ENCODE measurements around the gene LIME1. TPM values are rescaled to one million over a fixed set of nuclear protein-coding genes. Genes with fewer than 3 reads are reported as not detected.

Gene LIME1
- total and polyA plus RNA-seq, 12 donors: 0.79 to 15.7 (median 3.0) TPM

GRCh38 chr20:63703471-63703975 is 32.9 kb upstream of the LIME1 start:
- Histone ChIP-seq H3K4me3 (no peak overlapping the region), H3K9me3 (no peaks in the 10 kb centered on the region), H3K36me3 (peaks cover 0 to 70% (median 20%) of the 10 kb centered on the region in 9 donors), H3K4me1 (peaks cover 16 to 43% (median 31%) of the 10 kb centered on the region in 9 donors), H3K27me3 (no peaks in the 10 kb centered on the region), H3K27ac (no peak overlapping the region)
- TF ChIP-seq CTCF (IDR thresholded peaks at IDR 0.05): no peak
- intact Hi-C loops (cut with DNase I): no loop called here
- ATAC-seq: no peak
- 90 to 94% methylated on average over 15 of the region's 15 CpGs for WGBS, 2 donors
- no peak for DNase-seq

GRCh38 chr20:63703976-63704748 is 32.3 kb upstream of the LIME1 start:
- Histone ChIP-seq H3K4me1 (peaks cover 11 to 43% (median 31%) of the 10 kb centered on the region in 9 donors), H3K9me3 (no peaks in the 10 kb centered on the region), H3K4me3 (no peak overlapping the region), H3K27ac (no peak overlapping the region), H3K36me3 (peaks cover 0 to 75% (median 20%) of the 10 kb centered on the region in 9 donors), H3K27me3 (no peaks in the 10 kb centered on the region)
- intact Hi-C loops (cut with DNase I): no loop called here
- no peak for TF ChIP-seq CTCF (IDR thresholded peaks at IDR 0.05)
- no peak for ATAC-seq
- 85 to 90% methylated on average over 11 of the region's 11 CpGs for WGBS, 2 donors
- DNase-seq: no peak

GRCh38 chr20:63704749-63705117 is 31.7 kb upstream of the LIME1 start:
- Histone ChIP-seq H3K27ac (no peak overlapping the region), H3K27me3 (no peaks in the 10 kb centered on the region), H3K36me3 (peaks cover 0 to 75% (median 20%) of the 10 kb centered on the region in 9 donors), H3K9me3 (no peaks in the 10 kb centered on the region), H3K4me3 (no peak overlapping the region), H3K4me1 (peaks cover 6 to 43% (median 29%) of the 10 kb centered on the region in 9 donors)
- no peak for ATAC-seq
- WGBS, 2 donors: 80 to 83% methylated on average over 6 of the region's 6 CpGs
- no peak for DNase-seq
- no peak for TF ChIP-seq CTCF (IDR thresholded peaks at IDR 0.05)
- intact Hi-C loops (cut with DNase I): loop anchor here in 2 of 10 donors (5.0 kb wide), 2 partner anchors 47 to 158 kb away; partner anchors contain the start of genes ABHD16B (in 1 of the 2) and RTEL1 (in 1 of the 2)

GRCh38 chr20:63705232-63706026 is 31.0 kb upstream of the LIME1 start:
- no peak for TF ChIP-seq CTCF (IDR thresholded peaks at IDR 0.05)
- Histone ChIP-seq H3K27me3 (no peaks in the 10 kb centered on the region), H3K4me1 (peaks cover 6 to 44% (median 29%) of the 10 kb centered on the region in 9 donors), H3K36me3 (peaks cover 0 to 75% (median 25%) of the 10 kb centered on the region in 9 donors), H3K4me3 (no peak overlapping the region), H3K27ac (peak overlapping the region in 2 of 10 donors; percentile 15 to 94), H3K9me3 (no peaks in the 10 kb centered on the region)
- ATAC-seq: no peak
- intact Hi-C loops (cut with DNase I): loop anchor here in 2 of 10 donors (5.0 kb wide), 2 partner anchors 48 to 157 kb away; partner anchors contain the start of genes ABHD16B (in 1 of the 2) and RTEL1 (in 1 of the 2)
- 87 to 90% methylated on average over 8 of the region's 8 CpGs for WGBS, 2 donors
- DNase-seq: no peak
